ENCODE data around the gene OR4E2.
"Not testable (repeated sequence)": the region's sequence is repeated elsewhere in the genome, so short reads cannot be mapped to it uniquely, and the experiment has no call there.

Gene OR4E2, protein sequence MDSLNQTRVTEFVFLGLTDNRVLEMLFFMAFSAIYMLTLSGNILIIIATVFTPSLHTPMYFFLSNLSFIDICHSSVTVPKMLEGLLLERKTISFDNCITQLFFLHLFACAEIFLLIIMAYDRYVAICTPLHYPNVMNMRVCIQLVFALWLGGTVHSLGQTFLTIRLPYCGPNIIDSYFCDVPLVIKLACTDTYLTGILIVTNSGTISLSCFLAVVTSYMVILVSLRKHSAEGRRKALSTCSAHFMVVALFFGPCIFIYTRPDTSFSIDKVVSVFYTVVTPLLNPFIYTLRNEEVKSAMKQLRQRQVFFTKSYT

DNA sequence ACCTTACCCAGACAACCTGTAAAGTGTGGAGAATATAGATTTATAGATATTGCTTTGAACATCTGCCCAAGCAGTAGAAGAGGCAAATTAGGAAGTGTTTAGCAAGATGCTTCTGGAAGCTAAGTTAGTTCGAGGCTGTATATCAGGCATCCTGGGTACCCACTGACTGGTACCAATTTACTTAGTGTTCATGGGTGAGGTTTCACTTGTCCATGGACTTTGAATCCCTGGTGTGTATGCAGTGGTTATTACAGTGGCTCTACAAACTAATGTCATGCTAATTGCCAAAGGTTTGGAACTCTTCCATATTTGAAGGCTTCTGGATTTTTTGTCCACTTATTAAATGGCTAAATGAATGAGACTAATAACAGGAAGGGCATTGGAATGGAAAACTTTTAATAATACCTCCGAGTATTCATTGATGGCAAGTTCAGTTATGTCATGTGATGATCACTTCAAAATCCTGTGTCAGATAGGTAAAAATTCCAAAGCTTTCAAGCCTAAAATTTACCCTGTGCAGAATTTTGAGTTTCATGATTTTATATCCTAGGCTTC lies at the start of gene OR4E2:
OR4E2 (plus strand) TSS at position 505 of the 555 bp plus-strand sequence. CDS start 11,248 bp downstream, outside the sequence.
- Histone ChIP-seq H3K36me3 (ENCODE audit: insufficient read depth, low read length) (no peaks in the 10 kb centered on the region), H3K4me1 (ENCODE audit: insufficient read depth, low read length) (peaks cover 6% of the 10 kb centered on the region; the same call in 1 of the 2 replicates), H3K9ac (ENCODE audit: low read depth, low read length) (no peak within 1 kb of the TSS), H3K9me3 (ENCODE audit: control insufficient read depth, insufficient read depth, low read length) (no peaks in the 10 kb centered on the region)

- Histone ChIP-seq H3K9me3 (ENCODE audit: control insufficient read depth, insufficient read depth, low read length) (no peaks in the 10 kb centered on the region), H3K36me3 (ENCODE audit: insufficient read depth, low read length) (no peaks in the 10 kb centered on the region), H3K9ac (ENCODE audit: low read depth, low read length) (no peak overlapping the region), H3K4me1 (ENCODE audit: insufficient read depth, low read length) (peaks cover 2% of the 10 kb centered on the region)
Observed at GRCh38 chr14:21612324-21612723, 41.3 kb upstream of the OR4E2 start.

DNA sequence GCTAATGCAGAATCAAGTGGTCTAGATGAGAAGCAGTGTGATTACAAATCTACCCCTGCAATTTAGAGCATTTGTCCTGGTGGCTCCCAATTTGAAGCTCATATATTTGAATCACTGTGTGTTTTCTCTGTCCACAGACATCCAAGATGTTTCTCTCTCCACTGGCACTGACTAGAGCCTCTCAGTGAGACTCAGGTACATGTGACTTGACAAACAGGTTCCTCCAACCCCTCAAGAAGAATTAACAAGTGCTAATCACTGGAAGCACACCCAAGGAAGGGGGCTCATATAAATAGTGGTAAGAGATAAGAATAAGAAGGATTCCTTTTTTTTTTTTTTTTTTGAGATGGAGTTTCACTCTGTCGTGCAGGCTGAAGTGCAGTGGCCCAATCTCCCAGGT lies 39.4 kb upstream of the OR4E2 start:
- peaks cover 5% of the 10 kb centered on the region for H3K4me1 ChIP-seq (ENCODE audit: insufficient read depth, low read length)
- H3K9ac ChIP-seq (ENCODE audit: low read depth, low read length): no peak overlapping the region
- no peaks in the 10 kb centered on the region for H3K9me3 ChIP-seq (ENCODE audit: control insufficient read depth, insufficient read depth, low read length)
- no peaks in the 10 kb centered on the region for H3K36me3 ChIP-seq (ENCODE audit: insufficient read depth, low read length)

GRCh38 chr14:21617614-21618013 lies 36.0 kb upstream of the OR4E2 start:
- Histone ChIP-seq H3K4me1 (ENCODE audit: insufficient read depth, low read length) (peaks cover 5% of the 10 kb centered on the region; the same call in 1 of the 2 replicates), H3K36me3 (ENCODE audit: insufficient read depth, low read length) (no peaks in the 10 kb centered on the region), H3K9ac (ENCODE audit: low read depth, low read length) (no peak overlapping the region; the same call in 1 of the 2 replicates), H3K9me3 (ENCODE audit: control insufficient read depth, insufficient read depth, low read length) (no peaks in the 10 kb centered on the region)

DNA sequence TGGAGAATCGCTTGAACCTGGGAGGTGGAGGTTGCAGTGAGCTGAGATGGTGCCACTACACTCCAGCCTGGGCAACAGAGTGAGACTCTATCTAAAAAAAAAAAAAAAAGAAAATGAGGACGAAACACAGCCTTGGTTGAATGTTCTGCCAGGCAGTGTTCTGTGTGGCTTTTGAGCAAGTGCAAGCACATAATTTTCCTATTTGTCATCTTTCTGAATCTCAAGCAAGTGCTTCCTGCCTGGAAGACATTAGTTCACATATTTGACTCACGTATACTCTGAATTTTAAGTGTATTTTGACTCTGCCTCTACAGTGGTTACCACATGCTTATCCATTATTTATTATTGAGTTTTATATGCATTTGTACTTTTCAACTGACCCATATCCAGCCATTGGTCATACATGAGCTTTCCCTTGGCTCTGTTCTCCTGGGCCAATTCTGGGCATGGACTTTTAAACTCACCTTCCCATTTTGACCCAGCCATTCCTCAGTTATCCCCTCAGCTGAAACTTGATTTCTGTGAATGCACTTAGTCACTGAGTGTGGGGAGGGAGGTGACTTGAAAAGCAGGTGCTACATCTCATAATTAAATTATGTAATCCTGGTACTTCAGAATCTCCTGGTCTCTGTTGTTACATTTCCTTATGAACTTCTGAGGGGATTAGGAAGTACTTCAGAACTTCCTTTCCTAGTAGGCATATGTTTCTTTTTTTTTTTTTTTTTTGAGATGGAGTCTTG lies 27.0 kb upstream of the OR4E2 start:
- Histone ChIP-seq H3K9me3 (ENCODE audit: control insufficient read depth, insufficient read depth, low read length) (no peaks in the 10 kb centered on the region), H3K9ac (ENCODE audit: low read depth, low read length) (no peak overlapping the region), H3K4me1 (ENCODE audit: insufficient read depth, low read length) (no peaks in the 10 kb centered on the region), H3K36me3 (ENCODE audit: insufficient read depth, low read length) (no peaks in the 10 kb centered on the region)

DNA sequence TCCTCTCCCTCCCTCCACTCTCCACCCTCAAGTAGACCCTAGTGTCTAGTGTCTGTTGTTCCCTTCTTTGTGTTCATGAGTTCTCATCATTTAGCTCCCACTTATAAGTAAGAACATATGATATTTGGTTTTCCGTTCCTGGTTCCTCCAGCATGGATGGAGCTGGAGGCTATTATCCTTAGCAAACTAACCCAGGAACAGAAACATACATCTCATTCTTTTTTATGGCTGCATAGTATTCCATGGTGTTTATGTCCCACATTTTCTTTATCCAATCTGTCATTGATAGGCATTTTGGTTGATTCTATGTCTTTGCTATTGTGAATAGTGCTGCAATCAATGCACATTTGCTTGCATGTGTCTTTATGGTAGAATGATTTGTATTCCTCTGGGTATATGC lies 23.1 kb upstream of the OR4E2 start:
- H3K36me3 ChIP-seq (ENCODE audit: insufficient read depth, low read length); H3K9ac ChIP-seq (ENCODE audit: low read depth, low read length); H3K9me3 ChIP-seq (ENCODE audit: control insufficient read depth, insufficient read depth, low read length); H3K4me1 ChIP-seq (ENCODE audit: insufficient read depth, low read length): not testable (repeated sequence)

DNA sequence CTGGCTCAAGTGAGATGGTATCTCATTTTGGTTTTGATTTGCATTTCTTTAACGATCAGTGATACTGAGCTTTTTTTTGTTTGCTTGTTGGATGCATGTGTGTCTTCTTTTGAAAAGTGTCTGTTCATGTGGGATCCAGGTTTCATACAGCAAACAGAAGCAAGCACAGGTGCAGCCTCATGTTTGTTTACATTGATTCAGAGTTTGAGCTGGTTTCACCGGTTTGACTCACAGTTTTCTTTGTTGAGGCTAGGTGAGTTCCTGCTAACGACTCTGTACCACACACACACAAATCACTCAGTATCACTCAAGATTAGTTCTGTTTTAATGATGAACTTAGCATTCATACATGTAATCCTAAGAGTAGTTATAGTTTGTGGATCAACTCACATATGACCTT lies 22.6 kb upstream of the OR4E2 start:
- Histone ChIP-seq H3K9me3 (ENCODE audit: control insufficient read depth, insufficient read depth, low read length) (no peaks in the 10 kb centered on the region), H3K4me1 (ENCODE audit: insufficient read depth, low read length) (no peaks in the 10 kb centered on the region), H3K36me3 (ENCODE audit: insufficient read depth, low read length) (no peaks in the 10 kb centered on the region), H3K9ac (ENCODE audit: low read depth, low read length) (no peak overlapping the region)

DNA sequence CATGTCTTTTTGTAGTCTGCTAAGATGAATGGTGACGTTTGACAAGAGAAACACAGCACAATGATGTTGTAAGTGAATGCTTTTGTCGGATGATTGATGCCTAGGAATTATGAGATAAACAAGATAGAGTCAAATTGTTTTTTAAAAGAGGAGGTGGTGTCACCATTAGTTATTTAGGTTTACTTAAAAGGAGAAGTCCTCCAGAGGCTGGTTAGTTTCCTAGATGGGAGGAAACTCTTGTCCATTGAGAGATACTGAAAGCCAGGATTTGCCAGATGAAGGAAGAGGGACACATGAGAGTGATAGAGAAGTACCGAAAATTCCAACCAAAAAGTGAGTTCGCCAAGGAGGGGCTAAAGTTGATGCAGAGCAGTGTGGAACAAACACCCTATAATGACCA lies 18.8 kb upstream of the OR4E2 start, which contains the start of gene OR10G2:
OR10G2 (minus strand) TSS at position 101 of the 400 bp plus-strand sequence; CDS start at position 3, 98 bp downstream.
- no peak within 1 kb of the TSS for H3K9ac ChIP-seq (ENCODE audit: low read depth, low read length)
- H3K36me3 ChIP-seq (ENCODE audit: insufficient read depth, low read length): no peaks in the 10 kb centered on the region
- no peaks in the 10 kb centered on the region for H3K9me3 ChIP-seq (ENCODE audit: control insufficient read depth, insufficient read depth, low read length)
- no peaks in the 10 kb centered on the region for H3K4me1 ChIP-seq (ENCODE audit: insufficient read depth, low read length)

- H3K4me1 ChIP-seq (ENCODE audit: insufficient read depth, low read length): no peaks in the 10 kb centered on the region; the same call in 1 of the 2 replicates
- H3K9ac ChIP-seq (ENCODE audit: low read depth, low read length): no peak overlapping the region
- H3K9me3 ChIP-seq (ENCODE audit: control insufficient read depth, insufficient read depth, low read length): no peaks in the 10 kb centered on the region
- no peaks in the 10 kb centered on the region for H3K36me3 ChIP-seq (ENCODE audit: insufficient read depth, low read length)
Observed at GRCh38 chr14:21642683-21643082, 11.0 kb upstream of the OR4E2 start.

DNA sequence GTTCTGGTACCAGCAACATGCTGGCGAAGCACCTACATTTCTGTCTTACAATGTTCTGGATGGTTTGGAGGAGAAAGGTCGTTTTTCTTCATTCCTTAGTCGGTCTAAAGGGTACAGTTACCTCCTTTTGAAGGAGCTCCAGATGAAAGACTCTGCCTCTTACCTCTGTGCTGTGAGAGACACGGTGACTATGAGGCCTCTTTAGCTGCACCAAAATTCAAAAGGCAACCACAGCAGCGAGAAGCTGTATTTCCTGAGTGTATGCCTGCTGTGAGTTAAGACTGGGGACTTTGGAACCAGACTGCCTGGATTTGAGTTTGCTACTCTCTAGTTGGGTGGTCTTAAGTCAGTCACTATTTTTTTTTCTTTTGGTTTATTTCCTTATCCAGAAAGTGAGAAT lies 10.2 kb upstream of the OR4E2 start:
- Histone ChIP-seq H3K36me3 (ENCODE audit: insufficient read depth, low read length) (no peaks in the 10 kb centered on the region), H3K4me1 (ENCODE audit: insufficient read depth, low read length) (no peaks in the 10 kb centered on the region; the same call in 1 of the 2 replicates), H3K9me3 (ENCODE audit: control insufficient read depth, insufficient read depth, low read length) (no peaks in the 10 kb centered on the region), H3K9ac (ENCODE audit: low read depth, low read length) (no peak overlapping the region)

DNA sequence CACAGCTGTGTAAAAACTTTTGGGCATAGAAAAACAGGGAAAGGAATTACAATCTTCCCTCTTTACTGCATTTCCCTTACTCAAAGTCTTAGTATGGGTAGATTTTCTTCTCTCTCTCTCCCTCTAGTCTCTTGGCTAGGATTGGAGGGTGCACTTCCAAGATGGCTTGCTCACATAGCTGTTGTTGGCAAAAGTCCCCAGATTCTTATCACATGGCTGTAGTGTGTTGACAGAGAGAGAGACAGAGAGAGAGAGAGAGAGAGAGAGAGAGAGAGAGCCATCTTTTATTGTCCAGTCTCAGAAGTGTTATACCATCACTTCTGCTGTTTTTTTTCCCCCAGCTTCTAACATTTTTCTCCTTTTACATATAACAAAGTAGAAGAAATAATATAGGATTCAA lies 6.3 kb upstream of the OR4E2 start:
- Histone ChIP-seq H3K9ac (ENCODE audit: low read depth, low read length) (no peak overlapping the region), H3K9me3 (ENCODE audit: control insufficient read depth, insufficient read depth, low read length) (no peaks in the 10 kb centered on the region), H3K36me3 (ENCODE audit: insufficient read depth, low read length) (no peaks in the 10 kb centered on the region), H3K4me1 (ENCODE audit: insufficient read depth, low read length) (peaks cover 4% of the 10 kb centered on the region; the same call in 1 of the 2 replicates)

DNA sequence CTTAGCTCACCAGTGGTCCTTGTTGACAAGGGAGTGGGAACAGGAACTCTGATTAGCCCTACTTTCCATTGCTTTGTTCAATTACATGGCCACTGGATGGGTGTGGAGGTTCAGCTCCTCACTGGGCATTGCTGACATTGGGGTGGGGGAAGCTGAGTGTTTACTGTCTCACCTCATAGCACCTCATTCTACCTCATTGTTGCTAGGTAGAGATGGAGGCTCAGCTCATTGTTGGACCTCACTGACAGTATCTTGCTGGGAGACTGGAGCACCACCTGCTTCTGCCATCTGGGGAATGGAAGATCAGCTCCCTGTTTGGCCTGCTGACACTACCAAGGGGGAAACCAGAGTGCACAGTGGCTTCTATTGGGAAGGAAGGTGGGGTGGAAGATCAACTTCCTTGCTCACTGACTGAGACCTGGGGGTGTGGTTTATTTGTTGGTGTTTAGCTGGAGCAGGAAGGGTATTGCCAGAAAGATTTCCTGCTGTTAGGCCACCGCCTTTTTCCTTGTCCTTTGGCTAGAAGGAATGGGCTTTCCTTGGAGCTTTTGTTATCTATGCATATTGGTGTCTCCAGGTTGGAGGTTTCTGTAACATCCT lies 1.3 kb upstream of the OR4E2 start:
- Histone ChIP-seq H3K4me1 (ENCODE audit: insufficient read depth, low read length) (peaks cover 6% of the 10 kb centered on the region; the same call in 1 of the 2 replicates), H3K36me3 (ENCODE audit: insufficient read depth, low read length) (no peaks in the 10 kb centered on the region), H3K9me3 (ENCODE audit: control insufficient read depth, insufficient read depth, low read length) (no peaks in the 10 kb centered on the region), H3K9ac (ENCODE audit: low read depth, low read length) (no peak overlapping the region)

- H3K9me3 ChIP-seq (ENCODE audit: control insufficient read depth, insufficient read depth, low read length): no peaks in the 10 kb centered on the region
- no peaks in the 10 kb centered on the region for H3K36me3 ChIP-seq (ENCODE audit: insufficient read depth, low read length)
- H3K9ac ChIP-seq (ENCODE audit: low read depth, low read length): no peak overlapping the region
- peaks cover 6% of the 10 kb centered on the region; the same call in 1 of the 2 replicates for H3K4me1 ChIP-seq (ENCODE audit: insufficient read depth, low read length)
Observed at GRCh38 chr14:21654215-21654614, 580 bp downstream of the OR4E2 start.

DNA sequence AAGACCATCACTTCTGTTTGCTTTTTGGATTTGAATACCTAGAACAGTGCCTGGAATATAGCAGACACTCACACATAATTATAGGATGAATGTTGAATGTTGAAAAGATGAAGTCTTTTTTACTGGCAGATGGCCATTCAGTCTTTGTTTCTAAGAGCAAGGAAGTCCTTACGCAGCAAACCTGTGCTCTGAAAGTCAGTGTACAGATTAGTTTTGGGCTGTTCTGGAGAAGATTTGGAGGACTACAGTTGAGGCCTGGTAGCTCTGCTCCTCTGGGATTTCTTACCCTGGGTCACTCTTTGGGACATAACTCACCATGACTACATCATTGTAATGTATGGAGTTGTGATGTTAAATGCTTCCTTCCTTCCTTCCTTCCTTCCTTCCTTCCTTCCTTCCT lies 3.3 kb downstream of the OR4E2 start:
- H3K36me3 ChIP-seq (ENCODE audit: insufficient read depth, low read length): no peaks in the 10 kb centered on the region
- H3K4me1 ChIP-seq (ENCODE audit: insufficient read depth, low read length): peaks cover 6% of the 10 kb centered on the region; the same call in 1 of the 2 replicates
- no peaks in the 10 kb centered on the region for H3K9me3 ChIP-seq (ENCODE audit: control insufficient read depth, insufficient read depth, low read length)
- no peak overlapping the region for H3K9ac ChIP-seq (ENCODE audit: low read depth, low read length)
